Measurements from ENCODE around the gene PRDX2.
"Not testable (repeated sequence)": the region's sequence is repeated elsewhere in the genome, so short reads cannot be mapped to it uniquely, and the experiment has no call there.

Gene PRDX2

GRCh38 chr19:12801466-12802266 is at the start of gene PRDX2, which contains the start of gene THSD8:
TSS of gene PRDX2 (minus strand) at chr19:12801800. CDS start at chr19:12801261, 539 bp downstream.
TSS of gene THSD8 (plus strand) at chr19:12802069. CDS start at chr19:12802072, 3 bp downstream.
- DNase-seq (ENCODE audit: low spot score), result peak; percentile 77

GRCh38 chr19:12847159-12848139 is 45.8 kb upstream of the PRDX2 start:
- DNase-seq (ENCODE audit: low spot score), result peak; percentile 83

DNA sequence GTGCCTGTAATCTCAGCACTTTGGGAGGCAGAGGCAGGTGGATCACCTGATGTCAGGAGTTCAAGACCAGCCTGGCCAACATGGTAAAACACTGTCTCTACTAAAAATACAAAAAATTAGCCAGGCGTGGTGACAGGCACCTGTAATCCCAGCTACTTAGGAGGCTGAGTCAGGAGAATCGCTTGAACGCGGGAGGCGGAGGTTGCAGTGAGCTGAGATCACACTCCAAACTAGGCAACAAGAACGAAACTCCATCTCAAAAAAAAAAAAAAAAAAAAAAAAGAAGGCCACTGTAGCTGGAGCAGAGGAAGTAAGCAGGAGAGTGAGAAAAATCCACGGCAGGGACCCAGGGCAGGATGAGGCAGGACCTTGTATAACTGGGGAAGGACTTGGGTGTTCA is 45.0 kb upstream of the PRDX2 start:
- not testable (repeated sequence) for DNase-seq (ENCODE audit: low spot score)

DNA sequence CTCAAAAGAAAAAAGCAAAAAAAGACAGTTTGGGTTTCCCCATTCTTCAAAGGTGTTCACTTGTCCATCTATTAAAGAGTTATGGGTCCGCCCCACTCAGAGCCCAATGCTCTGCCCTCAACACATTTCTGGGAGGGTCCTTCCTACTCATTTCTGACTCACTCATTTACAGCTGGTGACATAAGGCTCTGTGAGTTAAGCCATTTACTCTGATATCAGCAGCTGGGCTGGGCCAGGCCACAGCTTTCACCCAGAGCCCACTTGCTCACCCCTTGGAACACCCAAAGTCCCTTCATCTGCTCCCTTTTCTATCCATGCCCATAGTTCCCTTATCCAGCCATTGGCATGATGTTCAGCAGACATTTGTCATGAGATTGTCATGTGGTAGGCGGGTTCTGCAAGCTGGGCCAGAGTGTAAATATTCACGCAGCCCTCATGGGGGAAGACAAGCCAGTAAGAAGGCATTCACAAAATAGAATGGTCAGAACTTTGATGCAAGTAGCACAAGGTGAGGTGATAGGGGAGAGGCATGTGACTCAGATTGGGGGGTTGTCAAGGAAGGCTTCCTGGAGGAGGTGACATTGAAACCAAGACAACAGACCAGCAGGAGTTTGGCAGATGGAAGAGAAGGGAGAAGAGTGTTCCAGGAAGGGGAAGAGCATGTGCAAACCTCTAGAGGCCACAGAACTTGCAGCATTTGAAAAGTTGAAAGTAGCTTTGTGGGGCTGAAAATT is 42.6 kb upstream of the PRDX2 start:
- no peak for DNase-seq (ENCODE audit: low spot score)

GRCh38 chr19:12843328-12843727 is 41.7 kb upstream of the PRDX2 start:
- no peak for DNase-seq (ENCODE audit: low spot score)

DNA sequence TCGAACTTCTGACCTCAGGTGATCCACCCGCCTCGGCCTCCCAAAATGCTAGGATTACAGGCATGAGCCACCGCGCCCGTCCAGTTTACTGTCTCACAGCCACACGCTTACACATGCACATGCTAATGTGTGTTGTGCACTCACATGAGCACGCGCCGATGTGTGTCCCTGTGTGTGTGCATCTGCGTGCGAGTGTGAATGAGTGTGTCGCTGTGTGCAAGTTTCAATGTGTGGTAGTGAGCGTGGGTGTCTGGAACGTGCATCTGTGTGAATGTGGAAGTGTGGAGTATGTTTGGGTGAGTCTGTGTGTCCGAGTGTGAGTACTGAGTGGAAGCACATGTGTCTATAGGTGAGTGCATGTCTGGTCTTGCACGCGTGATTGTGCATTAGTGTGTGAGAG is 40.9 kb upstream of the PRDX2 start:
- DNase-seq (ENCODE audit: low spot score), result no peak

GRCh38 chr19:12841094-12841493 is 39.5 kb upstream of the PRDX2 start:
- DNase-seq (ENCODE audit: low spot score), result no peak

- no peak for DNase-seq (ENCODE audit: low spot score)
Observed at GRCh38 chr19:12840091-12841079, 38.8 kb upstream of the PRDX2 start.

- DNase-seq (ENCODE audit: low spot score), result no peak
Observed at GRCh38 chr19:12838886-12839756, 37.5 kb upstream of the PRDX2 start.

GRCh38 chr19:12838182-12838885 is 36.7 kb upstream of the PRDX2 start, which contains the start of gene MAST1:
TSS of gene MAST1 (plus strand) at chr19:12838515. CDS start at chr19:12838573, 58 bp downstream.
- no peak for DNase-seq (ENCODE audit: low spot score)

GRCh38 chr19:12837225-12837624 is 35.6 kb upstream of the PRDX2 start:
- DNase-seq (ENCODE audit: low spot score), result no peak

- DNase-seq (ENCODE audit: low spot score), result no peak
Observed at GRCh38 chr19:12836529-12836863, 34.9 kb upstream of the PRDX2 start.

DNA sequence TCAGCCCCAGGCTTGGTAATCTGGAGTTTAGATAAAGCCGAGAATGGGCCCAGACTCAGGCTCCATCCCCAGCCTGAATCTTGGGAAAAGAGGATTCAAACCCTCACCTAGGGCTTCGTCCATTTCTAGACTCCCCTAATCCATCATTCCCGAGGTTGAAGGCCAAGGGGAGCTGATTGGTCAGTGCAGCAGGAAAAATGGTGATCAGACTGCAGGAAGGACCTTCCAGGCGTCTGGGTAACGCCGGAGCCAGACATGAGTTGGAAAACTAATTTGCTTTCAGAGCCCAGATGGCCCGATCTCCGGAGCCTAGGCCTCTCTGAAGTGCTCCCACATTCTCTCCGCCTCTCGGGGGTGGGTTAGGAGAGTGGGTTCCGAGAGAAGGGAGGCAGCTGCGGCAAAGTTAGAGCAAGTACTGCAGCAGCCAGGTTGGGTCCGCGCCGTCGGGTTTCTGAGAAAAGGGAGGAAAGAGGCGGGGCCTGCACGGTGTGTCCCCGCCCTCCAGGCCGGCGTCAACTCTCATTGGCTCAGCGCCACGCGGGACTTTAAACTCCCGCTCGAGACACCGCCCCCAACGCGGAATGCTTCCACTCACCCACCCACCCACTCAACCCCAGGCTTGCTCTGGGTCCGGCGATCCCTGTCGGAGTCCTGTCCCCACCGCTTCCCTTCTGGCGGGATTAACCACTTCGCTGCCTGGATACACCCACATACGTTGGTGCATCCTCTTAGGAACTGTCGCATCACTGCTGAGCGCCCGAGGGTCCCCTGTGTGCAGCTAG is 33.6 kb upstream of the PRDX2 start:
- DNase-seq (ENCODE audit: low spot score), result no peak

DNA sequence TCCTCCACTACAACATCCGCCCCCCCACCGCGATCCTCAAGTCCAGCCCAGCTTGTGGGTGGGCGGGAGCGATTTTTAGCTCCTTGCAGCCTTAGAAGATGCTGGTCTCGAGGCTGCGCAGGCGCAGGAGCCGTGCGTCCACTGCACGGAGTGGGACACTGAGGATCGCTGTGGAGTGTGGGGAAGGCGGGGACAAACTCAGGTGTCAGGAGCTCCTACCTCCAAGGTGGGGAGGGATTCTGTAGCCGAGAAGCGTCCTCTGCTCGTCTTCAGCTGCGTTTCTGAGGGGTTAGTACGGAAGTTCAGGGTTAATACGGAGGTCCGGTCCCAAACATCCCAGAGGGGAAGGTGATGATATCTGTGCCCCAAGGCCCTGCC is 33.0 kb upstream of the PRDX2 start, which contains the start of gene RTBDN:
Gene RTBDN, minus strand, starts transcription at position 14 of the 378 bp plus-strand sequence. CDS start 4,600 bp downstream, outside the sequence.
- no peak for DNase-seq (ENCODE audit: low spot score)

DNA sequence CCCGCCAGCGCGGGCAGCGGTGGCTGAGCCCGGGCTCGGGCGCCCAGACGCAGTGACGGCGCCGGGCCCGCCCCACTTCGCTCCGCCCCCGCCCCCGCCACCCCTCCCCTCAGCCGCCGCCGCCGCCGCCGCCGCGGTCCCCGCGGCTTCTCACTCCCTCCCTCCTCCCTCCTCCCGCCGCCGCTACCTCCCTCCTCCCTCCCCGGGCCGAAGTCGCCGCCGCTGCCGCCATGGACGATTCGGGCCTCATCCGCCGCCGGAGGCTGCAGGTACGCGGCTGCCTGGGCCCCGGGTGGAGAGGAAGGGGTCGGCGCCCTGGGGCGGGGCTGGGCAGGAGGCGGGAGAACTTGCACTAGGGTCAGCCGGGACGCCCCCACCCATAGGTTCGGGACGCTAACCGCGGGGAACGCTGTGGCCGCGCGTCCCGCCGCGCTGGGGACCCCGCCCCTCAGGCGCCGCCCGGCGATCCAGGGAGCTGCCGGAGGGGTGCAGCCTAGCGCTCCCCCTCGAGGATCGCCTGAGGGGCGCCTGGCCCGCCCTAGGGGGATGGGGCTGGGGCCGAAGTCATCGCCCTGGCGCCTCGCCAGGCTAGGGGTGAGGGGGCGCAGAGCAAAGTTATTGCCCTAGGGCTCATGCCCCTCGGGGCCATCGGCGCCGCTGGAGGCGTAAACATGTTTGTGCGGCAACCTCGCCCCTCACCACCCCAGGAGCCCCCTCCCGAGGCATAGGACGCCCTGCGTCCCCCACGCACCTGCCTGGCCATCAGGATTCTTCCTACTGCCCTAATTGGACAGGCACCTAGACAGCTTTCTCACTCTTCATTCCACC is 32.4 kb upstream of the PRDX2 start:
- DNase-seq (ENCODE audit: low spot score), result peak; percentile 37

- DNase-seq (ENCODE audit: low spot score), result no peak
Observed at GRCh38 chr19:12833418-12833737, 31.8 kb upstream of the PRDX2 start.

GRCh38 chr19:12828494-12828893 is 26.9 kb upstream of the PRDX2 start:
- DNase-seq (ENCODE audit: low spot score), result no peak

Measured in CD4-positive, alpha-beta T cell treated with Interleukin-2 at 100 ng/mL for 4 hours (primary cell).